GM13977 (cell line): Measurements from ENCODE around the gene HSD17B11.
"Not testable (repeated sequence)": the region's sequence is repeated elsewhere in the genome, so short reads cannot be mapped to it uniquely, and the experiment has no call there.

Experiments used
- DNase-seq: peaks from one replicate; pipeline ENCODE4 v3.0.0; 2012; ENCODE audit warnings: low spot score
- in situ Hi-C: fragments of 300-500 bp; cut with MboI; formaldehyde crosslinking; loops from one replicate; pipeline ENCODE4 v1.12.0; 2022; ENCODE audit warnings: low sequenced_read_pairs, low pct_unique_long_range_greater_than_20kb, mixed read lengths, inconsistent platforms; ENCODE audit not compliant: unreplicated experiment
- TF ChIP-seq, protein P1 (sequence below): IDR thresholded peaks from 2 replicates; pipeline ENCODE4 v1.5.1; 2012; ENCODE audit warnings: mild to moderate bottlenecking, control low read depth; ENCODE audit not compliant: insufficient read depth; ENCODE audit errors: extremely low read depth, missing control alignments

Gene HSD17B11

DNA sequence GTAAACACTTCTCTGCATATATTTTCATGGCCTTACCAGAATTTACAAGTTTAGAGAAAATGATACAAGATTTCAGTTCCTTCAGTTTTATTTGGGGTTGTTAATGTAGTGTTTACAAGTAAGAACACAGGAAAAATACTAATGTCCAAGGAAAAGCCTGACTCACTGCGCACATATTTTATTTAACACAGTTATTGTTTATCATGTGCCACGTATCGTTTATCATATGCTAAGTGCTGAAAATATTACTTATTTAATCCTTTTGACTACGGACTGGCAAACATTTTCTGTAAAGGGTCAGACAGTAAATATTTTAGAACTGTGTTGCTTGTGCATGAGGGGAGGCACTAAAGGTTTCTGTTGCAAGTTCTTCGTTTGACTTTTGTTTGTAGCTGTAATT is 69.1 kb downstream of the HSD17B11 start:
- DNase-seq = no peak
- TF ChIP-seq, protein P1, sequence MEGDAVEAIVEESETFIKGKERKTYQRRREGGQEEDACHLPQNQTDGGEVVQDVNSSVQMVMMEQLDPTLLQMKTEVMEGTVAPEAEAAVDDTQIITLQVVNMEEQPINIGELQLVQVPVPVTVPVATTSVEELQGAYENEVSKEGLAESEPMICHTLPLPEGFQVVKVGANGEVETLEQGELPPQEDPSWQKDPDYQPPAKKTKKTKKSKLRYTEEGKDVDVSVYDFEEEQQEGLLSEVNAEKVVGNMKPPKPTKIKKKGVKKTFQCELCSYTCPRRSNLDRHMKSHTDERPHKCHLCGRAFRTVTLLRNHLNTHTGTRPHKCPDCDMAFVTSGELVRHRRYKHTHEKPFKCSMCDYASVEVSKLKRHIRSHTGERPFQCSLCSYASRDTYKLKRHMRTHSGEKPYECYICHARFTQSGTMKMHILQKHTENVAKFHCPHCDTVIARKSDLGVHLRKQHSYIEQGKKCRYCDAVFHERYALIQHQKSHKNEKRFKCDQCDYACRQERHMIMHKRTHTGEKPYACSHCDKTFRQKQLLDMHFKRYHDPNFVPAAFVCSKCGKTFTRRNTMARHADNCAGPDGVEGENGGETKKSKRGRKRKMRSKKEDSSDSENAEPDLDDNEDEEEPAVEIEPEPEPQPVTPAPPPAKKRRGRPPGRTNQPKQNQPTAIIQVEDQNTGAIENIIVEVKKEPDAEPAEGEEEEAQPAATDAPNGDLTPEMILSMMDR = no peak
- in situ Hi-C loops = no loop called here

DNA sequence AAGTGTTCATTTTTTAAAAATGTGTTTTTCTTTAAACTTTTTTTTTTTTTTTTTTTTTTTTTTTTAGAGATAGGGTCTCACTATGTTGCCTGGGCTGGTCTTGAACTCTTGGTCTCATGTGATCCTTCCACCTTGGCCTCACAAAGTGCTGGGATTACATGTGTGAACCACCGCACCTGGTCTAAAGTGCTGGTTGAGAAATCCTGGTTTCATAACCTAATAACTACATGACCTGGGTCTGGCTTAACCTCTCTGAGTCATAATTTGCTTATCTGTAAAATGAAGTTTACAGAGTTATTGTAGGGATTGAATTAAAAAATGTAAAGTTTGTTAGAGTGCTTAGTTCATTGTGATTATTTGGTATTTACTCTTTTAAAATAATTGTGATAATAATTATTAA is 73.5 kb downstream of the HSD17B11 start:
- in situ Hi-C loops = no loop called here
- DNase-seq = no peak
- TF ChIP-seq, protein P1 = no peak

GRCh38 chr4:87316961-87317360 is 74.0 kb downstream of the HSD17B11 start:
- TF ChIP-seq, protein P1 = no peak
- no peak for DNase-seq
- in situ Hi-C loops = no loop called here

DNA sequence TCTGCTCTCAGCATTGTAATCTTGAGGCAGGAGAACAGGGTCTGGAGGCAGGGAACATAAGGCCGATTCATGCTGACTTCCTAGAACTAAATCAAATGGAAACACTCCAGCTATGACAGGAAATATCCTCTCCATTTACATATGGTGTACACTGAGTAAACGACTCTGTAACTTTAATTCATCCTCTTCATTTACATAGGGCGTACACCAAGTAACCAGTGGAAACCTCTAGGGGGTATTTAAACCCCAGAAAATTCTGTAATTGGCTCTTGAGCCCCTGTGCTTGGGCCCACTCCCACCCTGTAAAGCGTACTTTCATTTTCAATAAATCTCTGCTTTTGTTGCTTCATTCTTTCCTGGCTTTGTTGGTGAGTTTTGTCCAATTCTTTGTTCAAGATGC is 76.0 kb downstream of the HSD17B11 start:
- DNase-seq = not testable (repeated sequence)

GRCh38 chr4:87313756-87314155 is 77.2 kb downstream of the HSD17B11 start:
- no peak for DNase-seq
- in situ Hi-C loops = no loop called here
- TF ChIP-seq, protein P1 = no peak

More for the DNA sequence above, 76.0 kb downstream of the HSD17B11 start:
- in situ Hi-C loops = not testable (repeated sequence)

- in situ Hi-C loops = no loop called here
- DNase-seq = no peak
- TF ChIP-seq, protein P1 = no peak
Measured at GRCh38 chr4:87311684-87312083, 79.3 kb downstream of the HSD17B11 start.

- TF ChIP-seq, protein P1 = no peak
- DNase-seq = no peak
- in situ Hi-C loops = no loop called here
Measured at GRCh38 chr4:87310691-87311335, 80.2 kb downstream of the HSD17B11 start.
